Smooth muscle cell (in vitro differentiated cells): ENCODE results near the gene CDH2. TPM values are rescaled to one million over a fixed set of nuclear protein-coding genes. Genes with fewer than 3 reads are reported as not detected.

Experiments used
- DNase-seq: peaks from one replicate; lab custom pipeline; 2025; ENCODE audit not compliant: unreplicated experiment; lab: John Stamatoyannopoulos, UW
- H2AFZ ChIP-seq: fragments of 200-600 bp; sonication (generic); 2 replicates; pipeline ENCODE4 v1.6.0; 2016; ENCODE audit warnings: antibody characterized with exemption, low read depth, mild to moderate bottlenecking
- H3F3A ChIP-seq: fragments of 200-600 bp; sonication (generic); 2 replicates; pipeline ENCODE4 v1.6.0; 2017; ENCODE audit warnings: antibody characterized with exemption, low read depth
- H3K27ac ChIP-seq: fragments of 200-600 bp; sonication (generic); 2 replicates; pipeline ENCODE4 v1.5.1; 2016; ENCODE audit warnings: low read depth, mild to moderate bottlenecking
- H3K27me3 ChIP-seq: fragments of 200-600 bp; sonication (generic); 2 replicates; pipeline ENCODE4 v1.6.1; 2016; ENCODE audit warnings: low read depth, mild to moderate bottlenecking
- H3K36me3 ChIP-seq: fragments of 200-600 bp; sonication (generic); 2 replicates; pipeline ENCODE4 v1.5.1; 2016; ENCODE audit warnings: low read depth
- H3K4me1 ChIP-seq: fragments of 200-600 bp; sonication (generic); 2 replicates; pipeline ENCODE4 v1.5.1; 2016; ENCODE audit warnings: low read depth
- H3K4me2 ChIP-seq: fragments of 200-600 bp; sonication (generic); 2 replicates; pipeline ENCODE4 v1.6.0; 2016; ENCODE audit warnings: mild to moderate bottlenecking
- H3K4me3 ChIP-seq: fragments of 200-600 bp; sonication (generic); 2 replicates; pipeline ENCODE4 v1.5.1; 2016; ENCODE audit warnings: mild to moderate bottlenecking
- H3K79me2 ChIP-seq: fragments of 200-600 bp; sonication (generic); 2 replicates; pipeline ENCODE4 v1.6.0; 2016; ENCODE audit warnings: low read depth, mild to moderate bottlenecking
- H3K9ac ChIP-seq: fragments of 200-600 bp; sonication (generic); 2 replicates; pipeline ENCODE4 v1.6.0; 2016; ENCODE audit warnings: low read depth
- H3K9me3 ChIP-seq: fragments of 200-600 bp; sonication (generic); replicated peaks from 2 replicates; pipeline ENCODE4 v1.5.1; 2016; ENCODE audit warnings: low read depth
- H4K20me1 ChIP-seq: fragments of 200-600 bp; sonication (generic); 2 replicates; pipeline ENCODE4 v1.6.0; 2016; ENCODE audit warnings: low read depth
- WGBS: methylation state at CpG from one replicate; pipeline ENCODE4 v1.1.7; 2016; ENCODE audit warnings: low lambda C conversion rate; 5-methylcytosine and 5-hydroxymethylcytosine counted together
- polyA plus RNA-seq: library from polyadenylated mRNA; unstranded; fragments of >200 nt; fragmentation: Nextera tagmentation; extraction: Ambion mirVana; gene quantifications from 2 replicates; pipeline ENCODE4 v1.2.1, GENCODE V29; 2016
- total RNA-seq: library from RNA; depleted of rRNA; stranded (reverse); fragments of >200 nt; gene quantifications from 2 replicates; pipeline ENCODE4 v1.2.3, GENCODE V29; 2014
- TF ChIP-seq, protein P1 (sequence below): fragments of 200-600 bp; sonication (generic); IDR thresholded peaks from 2 replicates; pipeline ENCODE4 v1.5.1; 2017; ENCODE audit warnings: borderline replicate concordance, mild to moderate bottlenecking, antibody characterized with exemption; ENCODE audit not compliant: insufficient read depth, poor library complexity, severe bottlenecking

The CDH2 gene
- total and polyA plus RNA-seq, 2 experiments from 2014 or later = 132 to 251 TPM

- peaks cover 30% of the 10 kb centered on the region for H3F3A ChIP-seq
- DNase-seq = no peak
- H3K9ac ChIP-seq = no peak overlapping the region
- H3K27ac ChIP-seq = no peak overlapping the region
- no peak overlapping the region for H3K4me3 ChIP-seq
- H3K4me1 ChIP-seq = peaks cover 41% of the 10 kb centered on the region
- no peaks in the 10 kb centered on the region for H3K9me3 ChIP-seq
- WGBS = 96% methylated on average over 5 of the region's 5 CpGs
- H3K79me2 ChIP-seq = peaks cover 5% of the 10 kb centered on the region
- H3K4me2 ChIP-seq = no peak overlapping the region
- TF ChIP-seq, protein P1, sequence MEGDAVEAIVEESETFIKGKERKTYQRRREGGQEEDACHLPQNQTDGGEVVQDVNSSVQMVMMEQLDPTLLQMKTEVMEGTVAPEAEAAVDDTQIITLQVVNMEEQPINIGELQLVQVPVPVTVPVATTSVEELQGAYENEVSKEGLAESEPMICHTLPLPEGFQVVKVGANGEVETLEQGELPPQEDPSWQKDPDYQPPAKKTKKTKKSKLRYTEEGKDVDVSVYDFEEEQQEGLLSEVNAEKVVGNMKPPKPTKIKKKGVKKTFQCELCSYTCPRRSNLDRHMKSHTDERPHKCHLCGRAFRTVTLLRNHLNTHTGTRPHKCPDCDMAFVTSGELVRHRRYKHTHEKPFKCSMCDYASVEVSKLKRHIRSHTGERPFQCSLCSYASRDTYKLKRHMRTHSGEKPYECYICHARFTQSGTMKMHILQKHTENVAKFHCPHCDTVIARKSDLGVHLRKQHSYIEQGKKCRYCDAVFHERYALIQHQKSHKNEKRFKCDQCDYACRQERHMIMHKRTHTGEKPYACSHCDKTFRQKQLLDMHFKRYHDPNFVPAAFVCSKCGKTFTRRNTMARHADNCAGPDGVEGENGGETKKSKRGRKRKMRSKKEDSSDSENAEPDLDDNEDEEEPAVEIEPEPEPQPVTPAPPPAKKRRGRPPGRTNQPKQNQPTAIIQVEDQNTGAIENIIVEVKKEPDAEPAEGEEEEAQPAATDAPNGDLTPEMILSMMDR = no peak
- H4K20me1 ChIP-seq = no peaks in the 10 kb centered on the region
- no peaks in the 10 kb centered on the region for H3K27me3 ChIP-seq
- no peak overlapping the region for H2AFZ ChIP-seq
- peaks cover 6% of the 10 kb centered on the region for H3K36me3 ChIP-seq
Measured at GRCh38 chr18:27950648-27951228, 226.2 kb downstream of the CDH2 start.

DNA sequence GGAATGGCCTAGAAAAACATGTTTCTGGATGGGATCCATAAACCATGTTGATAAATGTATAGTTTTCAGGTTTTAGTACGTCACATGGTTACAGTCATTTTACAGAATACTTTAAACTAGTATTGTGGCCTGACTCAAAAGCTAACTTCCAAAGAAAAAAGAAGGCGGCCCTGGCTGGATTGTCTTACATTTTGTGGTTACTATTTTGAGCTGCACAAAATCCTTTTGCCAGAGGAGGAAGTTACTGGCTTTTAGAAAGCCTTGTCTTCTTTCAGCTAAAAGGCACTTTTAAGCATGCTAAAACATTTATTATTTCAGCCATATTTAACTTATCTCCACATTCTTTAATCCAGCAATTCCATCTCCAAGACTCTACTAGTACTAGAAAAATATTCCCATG lies 227.9 kb downstream of the CDH2 start:
- H3K9ac ChIP-seq = no peak overlapping the region
- DNase-seq = no peak
- H3F3A ChIP-seq = peaks cover 23% of the 10 kb centered on the region
- H3K4me3 ChIP-seq = no peak overlapping the region
- H3K4me2 ChIP-seq = peak overlapping the region; percentile 75
- peaks cover 28% of the 10 kb centered on the region for H3K4me1 ChIP-seq
- TF ChIP-seq, protein P1 = no peak
- 1% methylated on average over 2 of the region's 2 CpGs for WGBS
- no peaks in the 10 kb centered on the region for H4K20me1 ChIP-seq
- H2AFZ ChIP-seq = no peak overlapping the region
- no peaks in the 10 kb centered on the region for H3K9me3 ChIP-seq
- peaks cover 5% of the 10 kb centered on the region for H3K79me2 ChIP-seq
- peaks cover 6% of the 10 kb centered on the region for H3K36me3 ChIP-seq
- H3K27ac ChIP-seq = peak overlapping the region; percentile 75
- no peaks in the 10 kb centered on the region for H3K27me3 ChIP-seq

DNA sequence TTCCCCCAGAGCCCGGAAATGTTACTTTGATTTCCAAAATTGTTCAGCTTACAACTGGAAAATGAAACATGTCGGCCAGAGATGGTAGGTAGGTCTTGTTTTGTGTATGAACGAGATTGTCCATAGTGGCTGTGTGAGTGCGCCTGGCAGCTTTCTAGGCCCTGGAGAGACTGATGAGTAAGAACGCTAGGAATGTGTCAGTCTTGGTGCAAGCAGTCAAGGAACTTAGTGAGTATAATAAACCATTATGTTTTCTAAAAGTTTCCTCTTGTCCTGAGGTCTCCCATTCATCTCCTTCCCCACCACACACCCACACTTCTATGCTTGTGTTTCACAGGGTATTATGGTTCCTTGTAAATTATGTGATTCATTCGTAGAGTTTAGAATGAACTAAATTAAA lies 234.2 kb downstream of the CDH2 start:
- Histone ChIP-seq H3K79me2 (no peaks in the 10 kb centered on the region), H3K4me2 (peak overlapping the region; percentile 4), H3K4me1 (peaks cover 5% of the 10 kb centered on the region), H3K4me3 (no peak overlapping the region), H3K9ac (no peak overlapping the region), H3K27me3 (no peaks in the 10 kb centered on the region), H2AFZ (no peak overlapping the region), H3K27ac (peak overlapping the region; percentile 68), H3K36me3 (no peaks in the 10 kb centered on the region), H4K20me1 (no peaks in the 10 kb centered on the region), H3F3A (peaks cover 4% of the 10 kb centered on the region), H3K9me3 (no peaks in the 10 kb centered on the region)
- no peak for DNase-seq
- TF ChIP-seq, protein P1 = no peak
- 36% methylated on average over 6 of the region's 6 CpGs for WGBS

GRCh38 chr18:27931535-27931934 lies 245.4 kb downstream of the CDH2 start:
- Histone ChIP-seq H3K9ac (no peak overlapping the region), H3K27me3 (no peaks in the 10 kb centered on the region), H3K4me2 (no peak overlapping the region), H3K9me3 (no peaks in the 10 kb centered on the region), H4K20me1 (no peaks in the 10 kb centered on the region), H3K79me2 (no peaks in the 10 kb centered on the region), H3K4me1 (no peaks in the 10 kb centered on the region), H3K27ac (no peak overlapping the region), H3K4me3 (no peak overlapping the region), H2AFZ (no peak overlapping the region), H3K36me3 (no peaks in the 10 kb centered on the region), H3F3A (no peaks in the 10 kb centered on the region)
- 87% methylated on average over 3 of the region's 3 CpGs for WGBS
- no peak for DNase-seq
- TF ChIP-seq, protein P1 = no peak
